ENCODE data around the gene SIRT7.

DNA sequence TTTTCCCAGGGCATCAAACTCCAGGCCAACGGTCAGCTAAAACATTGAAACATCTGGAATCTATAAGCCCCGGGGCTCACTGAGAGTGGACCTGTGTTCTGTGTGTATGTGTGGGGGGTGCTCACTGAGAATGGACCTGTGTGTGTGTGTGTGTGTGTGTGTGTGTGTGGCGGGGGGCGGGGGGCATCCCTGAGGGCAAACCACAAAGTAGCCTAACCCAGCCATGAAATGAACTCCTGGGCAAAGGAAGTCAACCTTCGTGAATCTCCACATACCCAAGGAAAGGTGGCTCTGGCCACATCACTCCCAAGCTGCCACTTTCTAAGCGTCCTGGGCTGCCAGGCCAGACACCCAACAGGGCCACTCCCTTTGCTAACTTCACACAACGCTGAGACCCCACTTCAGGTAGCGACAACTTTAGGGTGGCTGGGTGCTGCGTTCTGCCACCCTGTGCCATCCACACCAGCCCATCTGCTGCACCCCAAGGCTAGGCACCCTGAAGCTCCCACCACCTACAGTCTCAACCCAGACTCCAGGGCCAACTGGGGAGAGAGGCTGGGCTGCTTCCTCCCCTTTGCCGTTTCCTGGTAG, 8.0 kb upstream of the SIRT7 start:
- TF ChIP-seq, protein P1, sequence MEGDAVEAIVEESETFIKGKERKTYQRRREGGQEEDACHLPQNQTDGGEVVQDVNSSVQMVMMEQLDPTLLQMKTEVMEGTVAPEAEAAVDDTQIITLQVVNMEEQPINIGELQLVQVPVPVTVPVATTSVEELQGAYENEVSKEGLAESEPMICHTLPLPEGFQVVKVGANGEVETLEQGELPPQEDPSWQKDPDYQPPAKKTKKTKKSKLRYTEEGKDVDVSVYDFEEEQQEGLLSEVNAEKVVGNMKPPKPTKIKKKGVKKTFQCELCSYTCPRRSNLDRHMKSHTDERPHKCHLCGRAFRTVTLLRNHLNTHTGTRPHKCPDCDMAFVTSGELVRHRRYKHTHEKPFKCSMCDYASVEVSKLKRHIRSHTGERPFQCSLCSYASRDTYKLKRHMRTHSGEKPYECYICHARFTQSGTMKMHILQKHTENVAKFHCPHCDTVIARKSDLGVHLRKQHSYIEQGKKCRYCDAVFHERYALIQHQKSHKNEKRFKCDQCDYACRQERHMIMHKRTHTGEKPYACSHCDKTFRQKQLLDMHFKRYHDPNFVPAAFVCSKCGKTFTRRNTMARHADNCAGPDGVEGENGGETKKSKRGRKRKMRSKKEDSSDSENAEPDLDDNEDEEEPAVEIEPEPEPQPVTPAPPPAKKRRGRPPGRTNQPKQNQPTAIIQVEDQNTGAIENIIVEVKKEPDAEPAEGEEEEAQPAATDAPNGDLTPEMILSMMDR (conservative IDR thresholded peaks at IDR 0.05; ENCODE audit: low read length) = no peak
- no peak for TF ChIP-seq EZH2phosphoT487 (IDR thresholded peaks at IDR 0.05; ENCODE audit: borderline replicate concordance, low read depth, low read length)
